Skin of body (tissue), 3 donors: ENCODE data around the gene SKIDA1. TPM values are rescaled to one million over a fixed set of nuclear protein-coding genes. Genes with fewer than 3 reads are reported as not detected.

ENCODE experiments used
- DNase-seq: peaks from one replicate; lab custom pipeline; 2025; lab: John Stamatoyannopoulos, UW
- small RNA-seq: library from RNA; depleted of rRNA; stranded (forward); fragments of <200 nt; gene quantifications from one replicate; pipeline ENCODE3, GENCODE V24; 2014; ENCODE audit warnings: low replicate concordance
- total RNA-seq: library from RNA; depleted of rRNA; stranded (reverse); fragments of >200 nt; gene quantifications from one replicate; pipeline ENCODE4 v1.2.3, GENCODE V29; 2014

SKIDA1 gene
- total RNA-seq, 1 donor from 2014 or later, result 1.2 TPM

GRCh38 chr10:21487416-21488180 lies 37.9 kb downstream of the SKIDA1 start:
- no peak for DNase-seq

- DNase-seq, result no peak
These were observed 42.7 kb downstream of the SKIDA1 start for GRCh38 chr10:21482821-21483220.

- no peak for DNase-seq
These were observed 44.1 kb downstream of the SKIDA1 start for GRCh38 chr10:21481407-21481806.

GRCh38 chr10:21479570-21480315 lies 45.7 kb downstream of the SKIDA1 start:
- DNase-seq, result no peak

- no peak for DNase-seq
These were observed 50.1 kb downstream of the SKIDA1 start for GRCh38 chr10:21475393-21475792.

GRCh38 chr10:21473541-21473940 lies 51.9 kb downstream of the SKIDA1 start:
- no peak for DNase-seq

- no peak for DNase-seq
These were observed 52.3 kb downstream of the SKIDA1 start for GRCh38 chr10:21473135-21473534.

GRCh38 chr10:21468086-21468485 lies 57.4 kb downstream of the SKIDA1 start:
- no peak for DNase-seq

- no peak for DNase-seq
These were observed 57.8 kb downstream of the SKIDA1 start for GRCh38 chr10:21467633-21468032.

GRCh38 chr10:21464134-21464533 lies 61.3 kb downstream of the SKIDA1 start:
- DNase-seq, result no peak

Small RNA genes lying within 50 kb of the gene (small RNA-seq; reads per million reads assigned to genes)
- gene MIR1915 (not detected), gene RF00019 (not detected), gene RNU6-306P (not detected)

Other genes starting within 250 kb of the SKIDA1 start
- gene MLLT10, start 8.6 kb upstream of the SKIDA1 start, total RNA-seq, result 71.6 TPM